Activated CD4-positive, alpha-beta memory T cell treated with anti-CD3 and anti-CD28 coated beads, Interleukin-2, amount 10 ng/mL, durations not matched to agents 7 days and 5 days (primary cell): ENCODE measurements around the gene EMD. TPM values are rescaled to one million over a fixed set of nuclear protein-coding genes. Genes with fewer than 3 reads are reported as not detected.

ENCODE experiments used
- CTCF ChIA-PET: fragments of 350-600 bp; sonication (Branson Sonifier 250); formaldehyde crosslinking; loops from one replicate; lab custom pipeline; 2021; ENCODE audit warnings: antibody characterized with exemption, inconsistent platforms; lab: Charles Lee
- POLR2A ChIA-PET: fragments of 350-600 bp; sonication (Branson Sonifier 250); formaldehyde crosslinking; loops from one replicate; lab custom pipeline; 2021; ENCODE audit warnings: antibody characterized with exemption; lab: Charles Lee
- DNase-seq: peaks from one replicate; pipeline ENCODE4 v3.0.0-alpha.2; 2020
- H3K27ac Mint-ChIP-seq: one replicate; pipeline ENCODE4 v1.8.0; 2021; ENCODE audit warnings: mild to moderate bottlenecking, mixed read lengths
- H3K27me3 Mint-ChIP-seq: one replicate; pipeline ENCODE4 v1.8.0; 2021; ENCODE audit warnings: mixed read lengths
- H3K36me3 Mint-ChIP-seq: one replicate; pipeline ENCODE4 v1.8.0; 2021; ENCODE audit warnings: low read depth, mixed read lengths
- H3K4me1 Mint-ChIP-seq: one replicate; pipeline ENCODE4 v1.8.0; 2021; ENCODE audit warnings: mixed read lengths
- H3K4me3 Mint-ChIP-seq: one replicate; pipeline ENCODE4 v1.8.0; 2021; ENCODE audit warnings: mild to moderate bottlenecking, mixed read lengths
- H3K9me3 Mint-ChIP-seq: one replicate; pipeline ENCODE4 v1.8.0; 2021; ENCODE audit warnings: mixed read lengths
- total RNA-seq, 2 experiments: library from RNA; stranded (reverse); gene quantifications; one replicate each; pipeline ENCODE4 v1.2.3, GENCODE V29; 2021

The EMD gene
- total RNA-seq, 2 experiments from 2014 or later: 65.5 to 66.0 TPM

DNA sequence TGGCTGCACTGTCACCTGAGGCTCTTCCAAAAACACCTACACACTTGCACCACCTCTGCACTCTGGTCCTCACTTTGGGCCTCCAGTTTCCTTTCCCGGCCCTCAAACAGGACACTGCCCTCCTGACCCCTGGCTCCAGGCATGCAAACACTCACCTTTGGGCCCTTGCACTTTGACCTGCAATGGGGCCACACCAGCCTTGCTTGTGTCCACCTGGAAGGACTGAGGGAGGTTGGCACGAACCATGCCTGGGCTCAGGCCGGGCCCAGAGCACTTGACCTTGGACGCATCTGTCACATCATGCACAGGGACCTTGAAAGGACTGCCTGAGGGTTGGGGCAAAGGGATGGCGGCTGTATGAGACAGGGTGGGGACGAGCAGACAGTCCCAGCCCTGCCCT, 20.3 kb upstream of the EMD start:
- Mint-ChIP-seq H3K4me1 (peaks cover 63% of the 10 kb centered on the region), H3K27me3 (no peaks in the 10 kb centered on the region), H3K27ac (peak overlapping the region; percentile 56), H3K4me3 (no peak overlapping the region), H3K36me3 (peaks cover 53% of the 10 kb centered on the region), H3K9me3 (no peaks in the 10 kb centered on the region)
- ChIA-PET CTCF (no interaction called here), POLR2A (interaction anchor here (1.7 to 3.1 kb wide), 2 partner anchors 10 kb away, joined by 6 to 23 read pairs; no protein-coding TSS in a partner anchor)
- no peak for DNase-seq

DNA sequence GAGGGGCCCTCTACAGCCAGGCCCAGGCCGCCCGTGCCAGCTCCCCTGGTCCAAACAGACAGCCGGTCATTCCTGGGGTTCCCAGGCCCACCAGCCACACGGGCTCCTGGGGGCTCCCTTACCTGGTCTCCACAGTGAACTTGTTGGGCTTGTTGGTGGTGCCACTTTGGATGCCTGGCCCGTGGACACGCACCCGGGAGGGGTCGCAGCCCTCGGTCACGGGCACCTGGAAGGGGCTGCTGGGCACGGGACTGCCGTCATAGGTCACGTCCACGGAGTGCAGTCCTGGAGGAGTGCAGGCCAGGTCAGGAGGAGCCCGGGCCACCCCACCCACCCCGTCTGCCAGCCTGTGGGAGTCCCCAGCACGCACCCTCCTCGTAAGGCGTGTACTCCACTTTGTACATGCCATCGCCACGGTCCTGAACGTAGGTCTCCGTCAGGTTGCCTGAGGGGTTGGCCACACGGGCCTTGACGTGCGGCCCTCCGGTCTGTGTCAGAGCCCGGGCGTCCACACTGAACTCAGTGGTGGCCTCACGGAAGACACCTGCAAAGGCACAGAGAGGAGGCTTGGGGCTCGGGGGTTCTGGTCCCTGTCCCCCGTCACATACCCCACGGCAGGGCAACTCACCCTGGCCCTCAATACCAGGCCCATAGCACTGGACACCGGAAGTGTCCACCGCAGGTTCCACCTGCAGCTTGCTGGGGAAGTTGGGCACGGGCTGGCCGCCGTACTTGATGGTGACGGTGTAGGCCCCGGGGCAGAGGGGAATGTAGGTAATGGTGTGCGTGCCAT, 19.5 kb upstream of the EMD start:
- Mint-ChIP-seq H3K27ac (no peak overlapping the region), H3K4me3 (no peak overlapping the region), H3K4me1 (peaks cover 61% of the 10 kb centered on the region), H3K27me3 (no peaks in the 10 kb centered on the region), H3K36me3 (peaks cover 48% of the 10 kb centered on the region), H3K9me3 (no peaks in the 10 kb centered on the region)
- no peak for DNase-seq
- CTCF ChIA-PET: no interaction called here
- POLR2A ChIA-PET: interaction anchor here (1.4 to 3.1 kb wide), 3 partner anchors 8 to 10 kb away, joined by 4 to 23 read pairs (median 6); no protein-coding TSS in a partner anchor

DNA sequence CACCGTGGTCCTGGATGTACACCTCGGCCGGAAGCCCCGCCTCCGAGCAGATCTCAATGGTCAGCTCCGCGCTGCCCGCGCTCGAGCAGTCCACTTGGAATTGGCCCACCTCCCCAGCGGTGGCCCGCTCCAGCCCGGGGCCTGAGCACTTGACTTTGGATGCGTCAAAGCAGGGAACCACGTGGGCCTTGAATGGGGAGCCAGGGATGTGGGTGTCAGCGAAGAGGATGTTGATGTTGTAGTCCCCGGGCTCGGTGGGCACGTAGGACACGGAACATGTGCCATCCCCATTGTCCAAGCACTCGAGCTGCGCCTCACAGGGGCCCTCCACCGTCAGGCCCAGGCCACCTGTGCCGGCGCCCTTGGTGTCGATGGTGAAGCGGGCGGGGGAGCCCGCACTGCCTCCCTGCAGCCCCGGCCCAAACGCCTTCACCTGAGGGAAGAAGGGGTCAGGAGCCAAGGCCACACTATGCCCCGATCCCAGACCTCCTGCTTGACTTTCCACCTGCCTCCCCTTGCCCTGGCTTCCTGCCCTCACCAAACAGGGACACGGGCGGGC, 18.9 kb upstream of the EMD start:
- Mint-ChIP-seq H3K9me3 (no peaks in the 10 kb centered on the region), H3K36me3 (peaks cover 52% of the 10 kb centered on the region), H3K4me1 (peaks cover 62% of the 10 kb centered on the region), H3K4me3 (no peak overlapping the region), H3K27me3 (no peaks in the 10 kb centered on the region), H3K27ac (no peak overlapping the region)
- POLR2A ChIA-PET: interaction anchor here (0.7 to 1.4 kb wide), 2 partner anchors 8 to 181 kb away, joined by 3 to 4 read pairs; no protein-coding TSS in a partner anchor
- CTCF ChIA-PET: no interaction called here
- no peak for DNase-seq

DNA sequence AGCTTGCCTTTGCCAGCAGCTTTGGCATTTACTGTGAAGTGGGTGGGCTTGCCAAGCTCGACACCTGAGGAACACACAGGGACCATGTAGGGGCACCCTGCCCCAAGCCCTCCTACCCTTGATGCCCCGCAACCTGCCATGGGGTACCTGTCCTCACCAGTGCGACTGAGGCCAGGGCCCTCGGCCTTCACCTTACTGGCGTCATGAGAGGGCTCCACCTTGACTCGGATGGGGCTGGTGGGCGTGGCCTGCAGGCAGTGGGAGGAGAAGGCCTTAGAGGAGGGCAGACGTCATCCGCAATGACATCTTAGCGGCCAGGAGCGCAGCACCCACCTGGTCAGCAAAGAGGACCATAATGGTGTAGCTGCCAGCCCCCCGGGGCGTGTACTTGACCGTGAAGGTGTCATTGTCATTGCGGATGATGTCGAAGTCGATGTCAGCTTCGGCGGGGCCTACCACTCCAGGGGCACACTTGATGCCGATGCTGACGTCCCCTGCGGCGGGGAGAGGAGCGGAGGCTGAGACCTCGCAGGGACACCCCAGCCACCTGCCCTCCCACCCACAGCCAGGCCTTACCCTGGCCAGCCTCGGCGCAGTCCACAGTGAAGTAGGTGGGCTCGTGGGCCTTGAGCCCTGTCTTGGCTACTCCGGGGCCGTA, 16.9 kb upstream of the EMD start:
- H3K36me3 Mint-ChIP-seq: peaks cover 57% of the 10 kb centered on the region
- ChIA-PET POLR2A (interaction anchor here (1.3 to 2.3 kb wide), 3 partner anchors 10 to 15 kb away, joined by 5 to 8 read pairs (median 7); no protein-coding TSS in a partner anchor), CTCF (no interaction called here)
- no peaks in the 10 kb centered on the region for H3K9me3 Mint-ChIP-seq
- DNase-seq: no peak
- no peak overlapping the region for H3K27ac Mint-ChIP-seq
- H3K4me3 Mint-ChIP-seq: no peak overlapping the region
- H3K27me3 Mint-ChIP-seq: no peaks in the 10 kb centered on the region
- H3K4me1 Mint-ChIP-seq: peaks cover 61% of the 10 kb centered on the region

DNA sequence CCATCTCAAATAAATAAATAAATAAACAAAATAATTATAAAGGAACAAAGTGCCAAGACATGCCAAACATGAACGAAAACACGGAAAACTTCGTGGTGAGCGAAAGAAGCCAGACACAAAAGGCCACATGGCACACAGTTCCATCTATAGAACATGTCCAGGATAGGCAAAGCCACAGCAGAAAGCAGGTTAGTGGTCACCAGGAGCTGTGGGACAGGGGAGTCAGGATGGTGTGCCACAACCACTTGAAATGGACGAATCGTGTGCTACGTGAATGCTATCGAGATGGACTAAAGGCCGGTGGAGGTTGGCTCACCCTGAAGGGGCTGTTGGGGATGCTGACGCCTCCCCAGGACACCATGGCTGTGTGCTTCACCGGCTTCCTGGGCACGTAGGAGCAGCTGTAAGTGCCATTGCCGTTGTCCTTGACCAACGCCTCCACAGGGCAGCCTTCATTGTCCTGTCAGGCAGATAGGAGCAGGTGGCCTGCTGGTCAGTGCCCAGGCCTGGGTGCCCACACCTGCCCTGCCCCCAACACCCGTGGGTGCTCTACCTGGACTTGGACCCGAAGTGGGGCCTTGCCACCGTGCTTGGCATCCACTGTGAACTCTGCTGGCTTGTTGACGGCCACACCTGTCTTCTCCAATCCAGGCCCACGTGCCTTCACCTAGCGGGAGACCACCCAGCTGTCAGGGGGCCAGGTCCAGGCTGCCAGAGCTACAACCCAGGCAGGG, 15.2 kb upstream of the EMD start:
- ChIA-PET POLR2A (interaction anchor here (1.8 to 2.3 kb wide), 2 partner anchors 9 to 10 kb away, joined by 5 to 8 read pairs; no protein-coding TSS in a partner anchor), CTCF (no interaction called here)
- no peak for DNase-seq
- Mint-ChIP-seq H3K27ac (no peak overlapping the region), H3K27me3 (no peaks in the 10 kb centered on the region), H3K4me1 (peaks cover 58% of the 10 kb centered on the region), H3K9me3 (no peaks in the 10 kb centered on the region), H3K36me3 (peaks cover 55% of the 10 kb centered on the region), H3K4me3 (no peak overlapping the region)

DNA sequence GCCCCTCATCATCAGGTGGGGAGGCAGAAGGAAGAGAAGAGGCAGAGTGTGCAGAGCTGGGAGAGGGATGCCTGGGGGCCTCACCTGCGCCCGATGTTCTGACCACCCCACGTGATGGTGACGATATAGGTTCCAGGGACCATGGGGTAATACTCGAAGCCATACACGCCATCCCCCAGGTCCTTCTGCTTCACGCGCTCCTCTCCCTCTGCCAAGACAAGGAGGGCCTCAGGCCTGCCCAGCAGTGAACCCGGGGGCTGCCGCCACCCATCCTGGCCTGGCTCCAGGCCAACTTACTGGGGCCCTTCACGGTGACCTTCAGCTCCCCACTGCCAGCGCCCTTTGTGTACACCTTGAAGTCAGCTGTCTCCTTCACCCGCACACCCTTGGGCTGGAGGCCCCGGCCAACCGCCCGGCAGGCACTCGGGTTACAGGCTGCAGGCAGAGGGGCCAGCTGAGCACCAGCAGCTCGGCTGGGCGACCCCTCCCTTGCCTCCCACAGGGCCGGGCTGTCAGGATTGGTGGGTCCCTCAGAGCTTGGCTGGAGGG, 14.0 kb upstream of the EMD start:
- H3K4me1 Mint-ChIP-seq: peaks cover 53% of the 10 kb centered on the region
- POLR2A ChIA-PET: interaction anchor here (0.9 to 3.5 kb wide), 5 partner anchors 8 to 459 kb away, joined by 3 to 20 read pairs (median 4); no protein-coding TSS in a partner anchor
- H3K27me3 Mint-ChIP-seq: no peaks in the 10 kb centered on the region
- H3K9me3 Mint-ChIP-seq: no peaks in the 10 kb centered on the region
- DNase-seq: no peak
- H3K27ac Mint-ChIP-seq: peak overlapping the region; percentile 44
- peaks cover 62% of the 10 kb centered on the region for H3K36me3 Mint-ChIP-seq
- CTCF ChIA-PET: no interaction called here
- H3K4me3 Mint-ChIP-seq: no peak overlapping the region

DNA sequence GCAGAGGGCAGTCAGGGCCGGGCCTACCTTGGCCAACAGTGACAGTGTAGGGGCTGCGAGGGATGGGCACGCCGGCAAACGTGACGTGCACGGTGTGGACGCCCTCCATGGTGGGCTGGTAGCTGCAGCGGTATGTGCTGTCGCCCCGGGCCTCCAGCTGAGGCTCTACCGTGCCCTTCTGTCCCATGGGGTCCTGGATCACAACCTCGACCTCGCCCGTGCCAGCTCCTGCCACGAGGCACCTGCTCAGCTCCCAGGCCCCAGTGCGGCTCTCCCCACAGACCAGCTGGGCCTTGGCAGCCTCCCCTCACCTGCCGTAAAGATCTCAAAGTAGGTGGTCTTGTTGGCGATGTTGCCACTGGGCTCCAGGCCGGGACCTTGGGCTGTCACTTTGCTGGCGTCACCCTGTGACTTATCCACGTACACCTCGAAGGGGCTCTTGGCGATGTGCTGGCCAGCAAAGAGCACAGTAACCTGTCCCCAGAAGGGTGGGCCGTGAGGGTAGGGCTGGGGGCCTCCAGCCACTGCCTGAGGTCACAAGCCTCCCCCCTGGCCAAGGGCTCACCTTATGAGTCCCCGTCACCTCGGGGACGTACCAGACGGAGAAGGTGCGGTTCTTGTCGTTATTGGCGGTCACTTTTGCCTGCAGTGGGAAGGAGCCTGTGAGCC, 13.0 kb upstream of the EMD start:
- peaks cover 50% of the 10 kb centered on the region for H3K4me1 Mint-ChIP-seq
- no peak for DNase-seq
- POLR2A ChIA-PET: interaction anchor here (0.7 to 3.5 kb wide), 5 partner anchors 9 to 243 kb away, joined by 3 to 20 read pairs (median 4); no protein-coding TSS in a partner anchor
- no peaks in the 10 kb centered on the region for H3K27me3 Mint-ChIP-seq
- no peak overlapping the region for H3K4me3 Mint-ChIP-seq
- CTCF ChIA-PET: no interaction called here
- no peaks in the 10 kb centered on the region for H3K9me3 Mint-ChIP-seq
- peaks cover 60% of the 10 kb centered on the region for H3K36me3 Mint-ChIP-seq
- peak overlapping the region; percentile 31 for H3K27ac Mint-ChIP-seq

DNA sequence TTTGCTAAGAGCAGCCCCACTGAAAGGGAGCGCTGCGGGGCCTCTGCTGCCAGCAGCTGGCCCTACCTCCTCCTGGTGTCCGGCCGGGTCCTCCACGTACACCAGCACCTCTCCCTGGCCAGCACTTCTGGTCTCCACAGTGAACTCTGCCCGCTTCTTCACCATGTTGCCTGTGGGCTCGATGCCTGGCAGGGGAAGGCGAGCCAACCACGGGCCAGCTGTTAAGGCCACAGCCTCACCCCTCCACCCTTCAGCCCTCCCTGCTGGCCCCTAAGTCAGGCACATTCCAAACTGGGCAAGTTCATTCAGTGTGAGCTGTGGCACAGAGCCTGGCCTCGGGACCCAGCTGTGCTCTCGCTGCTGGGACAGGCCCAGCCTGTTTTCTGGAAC, 12.4 kb upstream of the EMD start:
- DNase-seq: no peak
- H3K4me1 Mint-ChIP-seq: peaks cover 45% of the 10 kb centered on the region
- H3K27me3 Mint-ChIP-seq: no peaks in the 10 kb centered on the region
- CTCF ChIA-PET: no interaction called here
- peaks cover 55% of the 10 kb centered on the region for H3K36me3 Mint-ChIP-seq
- POLR2A ChIA-PET: interaction anchor here (0.7 to 3.5 kb wide), 3 partner anchors 15 to 18 kb away, joined by 3 to 20 read pairs (median 7); no protein-coding TSS in a partner anchor
- peak overlapping the region; percentile 56 for H3K27ac Mint-ChIP-seq
- H3K9me3 Mint-ChIP-seq: no peaks in the 10 kb centered on the region
- H3K4me3 Mint-ChIP-seq: peak overlapping the region; percentile 21

DNA sequence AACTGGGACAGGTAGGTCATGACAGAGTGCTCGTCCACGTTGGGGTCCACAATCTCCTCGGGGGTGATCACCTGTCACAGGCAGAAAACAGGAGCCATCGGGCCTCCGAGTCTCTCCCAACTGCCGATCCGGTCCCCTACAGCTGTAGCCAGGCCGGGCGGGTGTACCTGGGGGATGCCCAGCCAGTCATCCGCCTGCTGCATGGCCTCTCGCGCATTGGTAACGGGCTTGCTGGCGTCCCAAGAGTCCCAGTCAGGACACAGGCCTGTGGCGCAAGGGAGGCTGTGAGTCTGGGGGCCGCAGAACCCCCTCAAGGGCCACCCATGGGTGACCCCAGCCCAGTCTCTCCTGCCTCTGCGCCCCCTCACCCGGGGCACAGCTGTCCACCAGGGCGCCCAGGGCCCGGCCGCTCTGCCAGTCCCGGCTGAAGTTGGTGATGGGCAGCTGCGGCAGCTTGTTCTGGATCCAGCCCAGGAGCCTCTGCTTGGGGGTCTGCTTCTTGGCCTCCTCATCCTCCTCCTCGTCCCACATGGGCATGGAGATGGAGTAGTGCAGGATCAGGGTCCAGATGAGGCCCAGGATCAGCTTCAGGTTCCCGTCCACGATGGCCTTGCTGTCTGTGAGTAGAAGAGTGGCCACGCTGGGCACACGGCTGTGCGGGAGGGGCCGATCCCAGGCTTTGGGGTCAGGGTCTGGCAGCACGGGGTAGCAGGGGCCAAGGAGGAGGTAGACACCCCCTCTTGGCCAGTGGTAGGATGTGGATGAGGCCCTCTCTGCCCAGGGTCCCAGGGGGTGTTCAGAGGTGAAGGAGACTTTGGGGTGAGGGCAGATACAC, 11.4 kb upstream of the EMD start:
- POLR2A ChIA-PET: interaction anchor here (0.6 to 4.3 kb wide), 9 partner anchors 10 to 443 kb away, joined by 3 to 37 read pairs (median 7); partner anchors contain the start of gene RPL10
- H3K27ac Mint-ChIP-seq: peak overlapping the region; percentile 83
- CTCF ChIA-PET: interaction anchor here (0.7 to 1.0 kb wide), 2 partner anchors 12 to 16 kb away, joined by 3 to 4 read pairs; partner anchors contain the start of gene EMD
- H3K27me3 Mint-ChIP-seq: no peaks in the 10 kb centered on the region
- no peak for DNase-seq
- H3K9me3 Mint-ChIP-seq: no peaks in the 10 kb centered on the region
- H3K4me1 Mint-ChIP-seq: peaks cover 43% of the 10 kb centered on the region
- H3K36me3 Mint-ChIP-seq: peaks cover 48% of the 10 kb centered on the region
- H3K4me3 Mint-ChIP-seq: peak overlapping the region; percentile 94

DNA sequence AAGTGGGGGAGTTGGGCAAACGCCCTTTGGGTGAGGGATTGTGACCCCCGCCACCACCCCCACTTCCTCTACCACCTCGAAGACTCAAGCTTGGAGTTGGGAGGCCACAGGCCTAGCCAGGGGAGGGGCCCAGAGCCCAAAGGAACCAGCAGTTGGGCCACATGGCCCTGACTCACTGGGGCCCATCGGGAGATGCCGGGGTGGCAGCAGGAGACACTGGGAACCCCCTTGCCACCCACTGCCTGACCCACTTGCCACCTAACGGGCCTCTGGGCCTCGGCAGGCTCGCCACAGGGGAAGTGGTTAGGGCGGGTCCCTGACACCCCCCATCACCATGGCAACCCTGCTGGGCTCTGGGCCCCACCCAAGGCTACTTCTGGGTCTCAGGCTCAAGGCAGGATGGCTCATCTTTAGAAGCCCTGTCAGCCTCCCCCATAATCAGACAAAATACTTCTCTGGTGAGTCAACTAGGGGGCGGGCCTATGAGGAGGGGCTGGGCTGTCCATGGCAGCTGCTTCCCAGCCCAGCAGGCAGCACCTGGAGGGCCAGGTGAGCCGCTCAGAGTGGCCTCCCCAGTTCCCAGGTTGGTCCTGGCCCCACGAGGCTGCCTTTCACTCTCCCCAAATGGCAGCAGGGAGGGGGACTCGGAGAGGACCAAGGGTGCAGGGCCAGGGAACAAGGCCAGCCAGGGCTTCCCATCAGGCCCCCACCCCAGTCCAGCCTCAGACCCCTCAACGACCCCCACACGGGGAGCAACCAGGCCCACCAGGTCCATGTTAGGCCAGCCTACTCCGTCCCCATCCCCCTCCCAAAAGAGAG, 10.3 kb upstream of the EMD start:
- ChIA-PET CTCF (interaction anchor here (0.7 to 1.0 kb wide), 2 partner anchors 10 to 15 kb away, joined by 3 to 4 read pairs; partner anchors contain the start of gene EMD), POLR2A (interaction anchor here (0.8 to 4.3 kb wide), 11 partner anchors 9 to 444 kb away, joined by 3 to 37 read pairs (median 7); partner anchors contain the start of genes EMD and RPL10)
- DNase-seq: peak; percentile 94
- peak overlapping the region; percentile 94 for H3K4me3 Mint-ChIP-seq
- H3K4me1 Mint-ChIP-seq: peaks cover 45% of the 10 kb centered on the region
- peak overlapping the region; percentile 83 for H3K27ac Mint-ChIP-seq
- no peaks in the 10 kb centered on the region for H3K27me3 Mint-ChIP-seq
- H3K9me3 Mint-ChIP-seq: no peaks in the 10 kb centered on the region
- peaks cover 43% of the 10 kb centered on the region for H3K36me3 Mint-ChIP-seq
